Measurements from ENCODE around the gene LMTK3.
A peak's percentile ranks its signal among the peaks of the same experiment; 100 is the strongest.
"Not testable (repeated sequence)": the region's sequence is repeated elsewhere in the genome, so short reads cannot be mapped to it uniquely, and the experiment has no call there.

LMTK3 gene

DNA sequence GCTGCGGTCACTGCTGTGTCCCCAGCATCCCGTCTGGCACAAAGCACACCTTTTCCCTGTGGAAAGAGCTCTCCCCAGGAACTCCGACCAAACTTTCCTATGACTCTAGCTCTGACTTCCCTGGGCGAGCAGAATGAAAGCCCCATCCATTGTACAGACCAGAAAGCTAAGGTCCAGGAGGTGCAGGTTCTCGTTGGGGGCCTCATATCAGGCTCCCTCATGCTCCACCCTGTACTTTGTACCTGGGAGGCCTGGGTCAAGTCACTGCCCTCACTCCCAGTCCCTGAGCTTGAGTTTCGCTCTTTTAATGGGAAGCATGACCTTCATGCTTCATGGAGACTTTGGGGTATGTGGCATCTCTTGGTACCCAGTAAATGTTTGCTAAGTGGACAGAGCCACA, 24.1 kb downstream of the LMTK3 start:
- WGBS: 85% methylated on average over 6 of the region's 6 CpGs

GRCh38 chr19:48486706-48487105, 24.9 kb downstream of the LMTK3 start:
- WGBS: 87% methylated on average over 7 of the region's 10 CpGs
- not testable (repeated sequence) for H3K4me2 ChIP-seq (ENCODE audit: low read length, poor library complexity, severe bottlenecking); H4K8ac ChIP-seq (ENCODE audit: low read length); H2BK120ac ChIP-seq (ENCODE audit: low read depth, low read length); H3K23ac ChIP-seq (ENCODE audit: low read length in 2 of 2); H2BK12ac ChIP-seq (ENCODE audit: low read length in 2 of 2); H2BK15ac ChIP-seq (ENCODE audit: low read depth, poor library complexity, severe bottlenecking); H3K9me3 ChIP-seq (ENCODE audit: control insufficient read depth, low read length); H3K18ac ChIP-seq (ENCODE audit: low read depth in 1 of 2, low read length in 2 of 2); H2BK5ac ChIP-seq (ENCODE audit: low read depth, low read length, poor library complexity, severe bottlenecking); H3K4ac ChIP-seq (ENCODE audit: low read depth in 1 of 2, low read length in 2 of 2); H3K36me3 ChIP-seq (ENCODE audit: control insufficient read depth in 1 of 2, insufficient read depth in 2 of 2, low read depth in 1 of 2, low read length in 2 of 2); H2AK5ac ChIP-seq (ENCODE audit: low read length, severe bottlenecking); H3K9ac ChIP-seq (ENCODE audit: low read length); H3K14ac ChIP-seq (ENCODE audit: low read length in 2 of 2); DNase-seq; H4K91ac ChIP-seq (ENCODE audit: low read length); H2AFZ ChIP-seq (ENCODE audit: low read depth, low read length); H3K4me3 ChIP-seq (ENCODE audit: insufficient read depth in 1 of 2, low read depth in 1 of 2, low read length in 2 of 2); H3K79me1 ChIP-seq (replicated peaks; ENCODE audit: low read length, poor library complexity, severe bottlenecking); H3K27ac ChIP-seq (ENCODE audit: low read length, poor library complexity, severe bottlenecking)
- Histone ChIP-seq H3K27me3 (ENCODE audit: control insufficient read depth in 1 of 2, insufficient read depth in 1 of 2, low read length in 2 of 2) (peaks cover 11 to 16% of the 10 kb centered on the region in 2 experiments), H3K4me1 (ENCODE audit: control insufficient read depth, insufficient read depth, low read depth, low read length) (peaks cover 30% of the 10 kb centered on the region)

More for the DNA sequence above, 24.1 kb downstream of the LMTK3 start:
- H2BK15ac ChIP-seq (ENCODE audit: low read depth, poor library complexity, severe bottlenecking): no peak overlapping the region
- no peak overlapping the region for H3K4ac ChIP-seq (ENCODE audit: low read depth in 1 of 2, low read length in 2 of 2)
- no peak overlapping the region for H3K27ac ChIP-seq (ENCODE audit: low read length, poor library complexity, severe bottlenecking)
- H3K4me3 ChIP-seq (ENCODE audit: insufficient read depth in 1 of 2, low read depth in 1 of 2, low read length in 2 of 2): no peak overlapping the region
- H2BK12ac ChIP-seq (ENCODE audit: low read length in 2 of 2): no peak overlapping the region
- no peak overlapping the region for H4K91ac ChIP-seq (ENCODE audit: low read length)
- H3K27me3 ChIP-seq (ENCODE audit: control insufficient read depth in 1 of 2, insufficient read depth in 1 of 2, low read length in 2 of 2): peaks cover 19 to 24% of the 10 kb centered on the region in 2 experiments
- peak overlapping the region; percentile 23 for H4K8ac ChIP-seq (ENCODE audit: low read length)
- peaks cover 32% of the 10 kb centered on the region for H3K4me1 ChIP-seq (ENCODE audit: control insufficient read depth, insufficient read depth, low read depth, low read length)
- H3K14ac ChIP-seq (ENCODE audit: low read length in 2 of 2): no peak overlapping the region
- H3K23ac ChIP-seq (ENCODE audit: low read length in 2 of 2): no peak overlapping the region
- no peak overlapping the region for H3K4me2 ChIP-seq (ENCODE audit: low read length, poor library complexity, severe bottlenecking)
- H2AFZ ChIP-seq (ENCODE audit: low read depth, low read length): no peak overlapping the region
- H3K79me1 ChIP-seq (replicated peaks; ENCODE audit: low read length, poor library complexity, severe bottlenecking): no peaks in the 10 kb centered on the region
- H2BK120ac ChIP-seq (ENCODE audit: low read depth, low read length): no peak overlapping the region
- no peak for DNase-seq
- H3K36me3 ChIP-seq (ENCODE audit: control insufficient read depth in 1 of 2, insufficient read depth in 2 of 2, low read depth in 1 of 2, low read length in 2 of 2): no peaks in the 10 kb centered on the region
- no peak overlapping the region for H2AK5ac ChIP-seq (ENCODE audit: low read length, severe bottlenecking)
- peak overlapping the region; percentile 59 for H2BK5ac ChIP-seq (ENCODE audit: low read depth, low read length, poor library complexity, severe bottlenecking)
- H3K9me3 ChIP-seq (ENCODE audit: control insufficient read depth, low read length): no peaks in the 10 kb centered on the region
- no peak overlapping the region for H3K9ac ChIP-seq (ENCODE audit: low read length)
- no peak overlapping the region for H3K18ac ChIP-seq (ENCODE audit: low read depth in 1 of 2, low read length in 2 of 2)

DNA sequence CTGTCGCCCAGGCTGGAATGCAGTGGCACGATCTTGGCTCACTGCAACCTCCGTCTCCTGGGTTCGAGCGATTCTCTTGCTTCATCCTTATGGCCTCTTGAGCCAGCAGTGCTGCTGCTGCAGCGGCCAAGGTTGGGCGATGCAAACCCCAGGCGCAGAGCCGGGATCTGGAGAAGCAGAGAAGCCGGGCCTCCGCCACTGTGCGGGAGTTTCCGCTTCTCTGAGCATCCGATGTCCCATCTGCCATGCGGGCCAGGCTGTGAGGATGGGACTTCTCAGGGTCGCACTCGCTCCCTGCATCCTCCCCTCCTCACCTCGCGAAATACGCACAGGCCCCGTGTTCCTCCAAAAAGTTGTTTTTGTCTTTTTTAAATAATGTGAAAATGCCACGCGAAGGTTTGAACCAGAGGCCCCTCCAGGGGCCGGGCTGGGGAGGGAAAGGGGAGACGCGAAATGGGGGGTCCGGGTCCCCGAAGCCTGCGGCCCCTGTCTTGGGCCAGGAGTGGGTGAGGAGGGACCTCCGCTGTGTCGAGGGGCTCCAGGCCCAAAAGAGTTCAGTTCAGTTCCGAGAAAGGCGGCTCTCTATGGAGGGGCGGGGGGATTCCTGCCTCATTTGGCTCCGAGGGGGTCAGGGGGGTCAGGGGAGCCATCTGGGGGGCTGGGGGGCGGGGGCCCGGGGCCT, 26.6 kb downstream of the LMTK3 start:
- H3K18ac ChIP-seq (ENCODE audit: low read depth in 1 of 2, low read length in 2 of 2): no peak overlapping the region
- no peaks in the 10 kb centered on the region for H3K9me3 ChIP-seq (ENCODE audit: control insufficient read depth, low read length)
- H3K27me3 ChIP-seq (ENCODE audit: control insufficient read depth in 1 of 2, insufficient read depth in 1 of 2, low read length in 2 of 2): peaks cover 0 to 3% of the 10 kb centered on the region in 2 experiments
- no peak overlapping the region for H3K9ac ChIP-seq (ENCODE audit: low read length)
- H3K4ac ChIP-seq (ENCODE audit: low read depth in 1 of 2, low read length in 2 of 2): no peak overlapping the region
- H3K4me1 ChIP-seq (ENCODE audit: control insufficient read depth, insufficient read depth, low read depth, low read length): peaks cover 18% of the 10 kb centered on the region
- no peak overlapping the region for H2AK5ac ChIP-seq (ENCODE audit: low read length, severe bottlenecking)
- peaks cover 0 to 20% of the 10 kb centered on the region in 2 experiments for H3K36me3 ChIP-seq (ENCODE audit: control insufficient read depth in 1 of 2, insufficient read depth in 2 of 2, low read depth in 1 of 2, low read length in 2 of 2)
- no peak overlapping the region for H3K27ac ChIP-seq (ENCODE audit: low read length, poor library complexity, severe bottlenecking)
- no peak overlapping the region for H3K23ac ChIP-seq (ENCODE audit: low read length in 2 of 2)
- no peak overlapping the region for H4K91ac ChIP-seq (ENCODE audit: low read length)
- H3K79me1 ChIP-seq (replicated peaks; ENCODE audit: low read length, poor library complexity, severe bottlenecking): no peaks in the 10 kb centered on the region
- no peak overlapping the region for H2BK5ac ChIP-seq (ENCODE audit: low read depth, low read length, poor library complexity, severe bottlenecking)
- no peak overlapping the region for H2AFZ ChIP-seq (ENCODE audit: low read depth, low read length)
- H2BK120ac ChIP-seq (ENCODE audit: low read depth, low read length): no peak overlapping the region
- no peak overlapping the region for H2BK12ac ChIP-seq (ENCODE audit: low read length in 2 of 2)
- no peak overlapping the region for H3K4me3 ChIP-seq (ENCODE audit: insufficient read depth in 1 of 2, low read depth in 1 of 2, low read length in 2 of 2)
- H3K14ac ChIP-seq (ENCODE audit: low read length in 2 of 2): no peak overlapping the region
- WGBS: 96% methylated on average over 29 of the region's 37 CpGs
- no peak overlapping the region for H2BK15ac ChIP-seq (ENCODE audit: low read depth, poor library complexity, severe bottlenecking)
- no peak for DNase-seq
- no peak overlapping the region for H3K4me2 ChIP-seq (ENCODE audit: low read length, poor library complexity, severe bottlenecking)
- H4K8ac ChIP-seq (ENCODE audit: low read length): no peak overlapping the region

DNA sequence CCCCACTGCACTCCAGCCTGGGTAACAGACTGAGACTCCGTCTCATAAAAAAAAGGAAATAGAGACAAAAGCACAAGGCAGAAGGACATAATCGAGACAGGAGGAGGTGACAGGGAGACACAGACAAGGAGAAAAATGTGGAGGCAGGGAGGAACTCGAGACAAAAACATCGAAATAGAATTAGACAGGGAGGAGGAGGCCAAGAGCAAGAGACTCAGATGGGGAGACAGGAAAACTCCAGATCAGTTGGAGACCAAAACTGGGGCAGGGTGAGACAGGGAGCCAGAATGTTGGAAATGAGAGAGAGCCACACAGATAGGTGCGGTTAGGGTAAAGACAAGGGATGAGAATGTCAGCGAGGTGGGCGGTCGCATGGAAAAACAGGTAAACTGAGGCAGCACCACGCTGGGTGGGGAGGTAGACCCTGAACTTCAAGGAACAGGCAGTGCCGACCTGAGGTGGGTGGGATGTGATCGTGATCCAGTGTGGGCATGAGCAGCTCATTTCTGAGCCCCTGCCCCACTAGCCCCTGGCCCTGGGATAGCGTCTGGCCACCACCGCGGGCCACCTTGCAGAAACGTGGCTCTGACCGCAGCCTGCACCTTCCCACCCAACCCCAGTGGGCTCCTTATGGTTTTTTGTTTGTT, 27.3 kb downstream of the LMTK3 start:
- H4K91ac ChIP-seq (ENCODE audit: low read length): no peak overlapping the region
- no peaks in the 10 kb centered on the region for H3K9me3 ChIP-seq (ENCODE audit: control insufficient read depth, low read length)
- no peak overlapping the region for H2BK5ac ChIP-seq (ENCODE audit: low read depth, low read length, poor library complexity, severe bottlenecking)
- 96% methylated on average over 11 of the region's 16 CpGs for WGBS
- H3K27ac ChIP-seq (ENCODE audit: low read length, poor library complexity, severe bottlenecking): no peak overlapping the region
- H3K4ac ChIP-seq (ENCODE audit: low read depth in 1 of 2, low read length in 2 of 2): no peak overlapping the region
- no peak overlapping the region for H2BK15ac ChIP-seq (ENCODE audit: low read depth, poor library complexity, severe bottlenecking)
- no peak for DNase-seq
- H3K9ac ChIP-seq (ENCODE audit: low read length): no peak overlapping the region
- no peaks in the 10 kb centered on the region for H3K27me3 ChIP-seq (ENCODE audit: control insufficient read depth in 1 of 2, insufficient read depth in 1 of 2, low read length in 2 of 2)
- H3K4me3 ChIP-seq (ENCODE audit: insufficient read depth in 1 of 2, low read depth in 1 of 2, low read length in 2 of 2): no peak overlapping the region
- no peak overlapping the region for H3K4me2 ChIP-seq (ENCODE audit: low read length, poor library complexity, severe bottlenecking)
- H3K36me3 ChIP-seq (ENCODE audit: control insufficient read depth in 1 of 2, insufficient read depth in 2 of 2, low read depth in 1 of 2, low read length in 2 of 2): peaks cover 6 to 27% of the 10 kb centered on the region in 2 experiments
- H3K23ac ChIP-seq (ENCODE audit: low read length in 2 of 2): no peak overlapping the region
- no peak overlapping the region for H4K8ac ChIP-seq (ENCODE audit: low read length)
- no peak overlapping the region for H2AFZ ChIP-seq (ENCODE audit: low read depth, low read length)
- H2BK120ac ChIP-seq (ENCODE audit: low read depth, low read length): no peak overlapping the region
- no peaks in the 10 kb centered on the region for H3K79me1 ChIP-seq (replicated peaks; ENCODE audit: low read length, poor library complexity, severe bottlenecking)
- H3K14ac ChIP-seq (ENCODE audit: low read length in 2 of 2): no peak overlapping the region
- H2BK12ac ChIP-seq (ENCODE audit: low read length in 2 of 2): no peak overlapping the region
- no peak overlapping the region for H2AK5ac ChIP-seq (ENCODE audit: low read length, severe bottlenecking)
- no peak overlapping the region for H3K18ac ChIP-seq (ENCODE audit: low read depth in 1 of 2, low read length in 2 of 2)
- peaks cover 18% of the 10 kb centered on the region for H3K4me1 ChIP-seq (ENCODE audit: control insufficient read depth, insufficient read depth, low read depth, low read length)

All from mesenchymal stem cell (in vitro differentiated cells and primary cell).